Testis (tissue), 2 donors: ENCODE measurements around the gene GSTO2.

Source experiments
- POLR2A ChIP-seq: fragments of 450-650 bp; IDR thresholded peaks from one replicate; pipeline ENCODE4 v1.6.1; 2017; ENCODE audit warnings: antibody characterized with exemption, mild to moderate bottlenecking, moderate library complexity
- TF ChIP-seq, protein P1 (sequence below), 3 experiments: fragments of 450-650 bp in 2 of 3; fragments of 200-600 bp in 1 of 3; sonication (generic) in 1 of 3; IDR thresholded peaks; one replicate each; pipeline ENCODE4 v1.5.1; 2016 to 2019; ENCODE audit warnings: antibody characterized with exemption in 3 of 3, mild to moderate bottlenecking in 2 of 3, moderate library complexity in 1 of 3

DNA sequence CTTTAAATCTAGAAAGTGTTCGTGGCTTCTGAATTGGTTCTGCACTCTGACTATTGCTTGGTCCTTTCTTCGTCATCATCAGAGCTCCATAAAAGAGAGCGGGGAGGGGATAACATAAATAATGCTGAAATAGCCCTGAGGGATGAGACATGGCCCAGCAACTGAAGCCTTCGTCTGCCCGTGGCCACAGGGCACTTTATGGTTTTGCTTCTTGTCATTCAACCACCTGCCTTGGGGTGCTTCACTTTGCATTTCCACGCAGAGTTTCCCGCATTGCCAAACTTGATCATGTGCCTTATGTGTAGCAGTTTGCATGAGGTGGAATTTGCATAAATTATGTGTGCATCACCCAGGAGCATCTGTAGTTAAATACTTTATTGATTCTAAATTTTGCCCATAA is 15.9 kb downstream of the GSTO2 start:
- TF ChIP-seq, protein P1, sequence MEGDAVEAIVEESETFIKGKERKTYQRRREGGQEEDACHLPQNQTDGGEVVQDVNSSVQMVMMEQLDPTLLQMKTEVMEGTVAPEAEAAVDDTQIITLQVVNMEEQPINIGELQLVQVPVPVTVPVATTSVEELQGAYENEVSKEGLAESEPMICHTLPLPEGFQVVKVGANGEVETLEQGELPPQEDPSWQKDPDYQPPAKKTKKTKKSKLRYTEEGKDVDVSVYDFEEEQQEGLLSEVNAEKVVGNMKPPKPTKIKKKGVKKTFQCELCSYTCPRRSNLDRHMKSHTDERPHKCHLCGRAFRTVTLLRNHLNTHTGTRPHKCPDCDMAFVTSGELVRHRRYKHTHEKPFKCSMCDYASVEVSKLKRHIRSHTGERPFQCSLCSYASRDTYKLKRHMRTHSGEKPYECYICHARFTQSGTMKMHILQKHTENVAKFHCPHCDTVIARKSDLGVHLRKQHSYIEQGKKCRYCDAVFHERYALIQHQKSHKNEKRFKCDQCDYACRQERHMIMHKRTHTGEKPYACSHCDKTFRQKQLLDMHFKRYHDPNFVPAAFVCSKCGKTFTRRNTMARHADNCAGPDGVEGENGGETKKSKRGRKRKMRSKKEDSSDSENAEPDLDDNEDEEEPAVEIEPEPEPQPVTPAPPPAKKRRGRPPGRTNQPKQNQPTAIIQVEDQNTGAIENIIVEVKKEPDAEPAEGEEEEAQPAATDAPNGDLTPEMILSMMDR (IDR thresholded peaks at IDR 0.05) = no peak
- no peak for TF ChIP-seq POLR2A
